T-cell (primary cell): Measurements from ENCODE around the gene TMEM209. TPM values are rescaled to one million over a fixed set of nuclear protein-coding genes. Genes with fewer than 3 reads are reported as not detected.

Experiments used
- ATAC-seq, 4 experiments: fragments of 200-7000 bp in 3 of 4; fragments of 150-1000 bp in 1 of 4; cut with Tn5 transposase; replicated peaks in 1 of 4; 1 replicate in 3 of 4; 2 replicates in 1 of 4; pipeline ENCODE4 v1.10.0; 2021; ENCODE audit warnings: moderate library complexity in 3 of 4, mild to moderate bottlenecking in 2 of 4, moderate number of reproducible peaks in 1 of 4
- CTCF ChIA-PET, 2 donors: fragments of 300-600 bp; sonication (Branson Sonifier 250); formaldehyde crosslinking; loops; one replicate each; lab custom pipeline; 2022; ENCODE audit warnings: antibody characterized with exemption in 2 of 2; lab: Charles Lee
- POLR2A ChIA-PET, 2 donors: fragments of 300-600 bp; sonication (Branson Sonifier 250); formaldehyde crosslinking; loops; one replicate each; lab custom pipeline; 2022; ENCODE audit warnings: antibody characterized with exemption in 2 of 2; lab: Charles Lee
- DNase-seq, 35 experiments: peaks; one replicate each; pipeline versions ENCODE4 v3.0.0 to v3.0.0-alpha.2; 2013 to 2023
- H3K27ac ChIP-seq: one replicate; pipeline ENCODE4 v1.5.1; 2013; ENCODE audit warnings: low read length
- H3K27me3 ChIP-seq, 2 experiments: replicated peaks in 1 of 2; 1 replicate in 1 of 2; 2 replicates in 1 of 2; pipeline versions ENCODE4 v1.6.1 to v1.7.0; 2013; ENCODE audit warnings: low read length in 1 of 2, mixed read lengths in 1 of 2; ENCODE audit not compliant: control insufficient read depth in 2 of 2, insufficient read depth in 2 of 2; ENCODE audit errors: extremely low read depth in 1 of 2
- H3K36me3 ChIP-seq, 2 donors: 1 replicate in 1 of 2; 2 replicates in 1 of 2; pipeline versions ENCODE4 v1.6.1 to v1.7.0; 2013; ENCODE audit warnings: low read length in 1 of 2; ENCODE audit not compliant: control insufficient read depth in 2 of 2, insufficient read depth in 1 of 2; ENCODE audit errors: extremely low read depth in 1 of 2
- H3K4me1 ChIP-seq, 2 experiments: 1 replicate in 1 of 2; 2 replicates in 1 of 2; pipeline versions ENCODE4 v1.6.1 to v1.7.0; 2013; ENCODE audit warnings: low read length in 2 of 2, mixed read lengths in 1 of 2; ENCODE audit not compliant: insufficient read depth in 2 of 2, control insufficient read depth in 1 of 2; ENCODE audit errors: extremely low read depth in 1 of 2
- H3K4me3 ChIP-seq, 2 donors: 1 replicate in 1 of 2; 2 replicates in 1 of 2; pipeline versions ENCODE4 v1.5.1 to v1.7.0; 2013; ENCODE audit warnings: mild to moderate bottlenecking in 2 of 2, low read length in 1 of 2, moderate library complexity in 1 of 2; ENCODE audit not compliant: control insufficient read depth in 1 of 2; ENCODE audit errors: extremely low read depth in 1 of 2
- H3K9me3 ChIP-seq: 2 replicates; pipeline ENCODE4 v1.7.0; 2013
- H3K27ac Mint-ChIP-seq, 2 donors: one replicate each; pipeline ENCODE4 v1.8.0; 2020 to 2021; ENCODE audit warnings: mild to moderate bottlenecking in 2 of 2, mixed read lengths in 2 of 2
- H3K27me3 Mint-ChIP-seq, 2 donors: one replicate each; pipeline ENCODE4 v1.8.0; 2021 to 2022; ENCODE audit warnings: mixed read lengths in 2 of 2
- H3K36me3 Mint-ChIP-seq: one replicate; pipeline ENCODE4 v1.8.0; 2021; ENCODE audit warnings: mixed read lengths
- H3K4me1 Mint-ChIP-seq, 3 donors: one replicate each; pipeline ENCODE4 v1.8.0; 2020 to 2022; ENCODE audit warnings: mixed read lengths in 3 of 3, mild to moderate bottlenecking in 1 of 3
- H3K4me3 Mint-ChIP-seq, 3 donors: one replicate each; pipeline ENCODE4 v1.8.0; 2020 to 2022; ENCODE audit warnings: mild to moderate bottlenecking in 3 of 3, mixed read lengths in 3 of 3, moderate library complexity in 3 of 3
- H3K9me3 Mint-ChIP-seq, 3 donors: one replicate each; pipeline ENCODE4 v1.8.0; 2020 to 2022; ENCODE audit warnings: mixed read lengths in 3 of 3
- WGBS: methylation state at CpG from one replicate; pipeline ENCODE4 v1.1.5; 2013; ENCODE audit warnings: missing lambda C conversion rate; ENCODE audit not compliant: insufficient coverage; 5-methylcytosine and 5-hydroxymethylcytosine counted together
- total RNA-seq, 35 experiments: library from RNA in 6 of 35; stranded (reverse) in 6 of 35; fragments of 120-200 nt in 1 of 35; gene quantifications; one replicate each; pipeline versions ENCODE4 v1.2.1 to v1.2.4 and lab custom pipeline; 2013 to 2026

TMEM209 gene
- total RNA-seq, 5 donors from 2014 or later (not counting 1 experiment from before 2014, with no cell fraction given): 21.4 to 31.0 (median 25.5) TPM

GRCh38 chr7:130174237-130174959 lies 30.8 kb downstream of the TMEM209 start:
- H3K9me3 Mint-ChIP-seq: no peaks in the 10 kb centered on the region
- no peak for ATAC-seq
- H3K4me3 Mint-ChIP-seq: no peak overlapping the region

GRCh38 chr7:130162196-130162595 lies 43.0 kb downstream of the TMEM209 start:
- H3K27ac ChIP-seq: no peak overlapping the region
- Mint-ChIP-seq H3K36me3 (peaks cover 62% of the 10 kb centered on the region), H3K27ac (no peak overlapping the region), H3K9me3 (peaks cover 3 to 9% (median 4%) of the 10 kb centered on the region in 3 donors), H3K4me3 (no peak overlapping the region), H3K4me1 (peaks cover 0 to 5% (median 0%) of the 10 kb centered on the region in 3 donors), H3K27me3 (no peaks in the 10 kb centered on the region)
- POLR2A ChIA-PET: no interaction called here
- H3K36me3 ChIP-seq: peaks cover 9 to 35% of the 10 kb centered on the region in 2 donors
- H3K4me1 ChIP-seq: no peaks in the 10 kb centered on the region
- H3K9me3 ChIP-seq: no peaks in the 10 kb centered on the region
- H3K27me3 ChIP-seq: no peaks in the 10 kb centered on the region
- peak in 1 of 35 experiments; percentile 7 for DNase-seq
- ATAC-seq: no peak
- WGBS: 93% methylated on average over 2 of the region's 5 CpGs
- no peak overlapping the region for H3K4me3 ChIP-seq
- CTCF ChIA-PET: no interaction called here

More at GRCh38 chr7:130174237-130174959, 30.8 kb downstream of the TMEM209 start:
- WGBS: no CpG with 5 or more reads among the region's 4 CpGs
- H3K36me3 ChIP-seq: peaks cover 8 to 52% of the 10 kb centered on the region in 2 donors
- H3K4me3 ChIP-seq: no peak overlapping the region
- ChIA-PET CTCF (interaction anchor here in 1 of 2 donors (0.6 kb wide), 1 partner anchor 197 kb away, joined by 3 read pairs; no protein-coding TSS in a partner anchor), POLR2A (interaction anchor here in 1 of 2 donors (1.0 kb wide), 1 partner anchor 10 kb away, joined by 4 read pairs; no protein-coding TSS in a partner anchor)
- no peaks in the 10 kb centered on the region for H3K4me1 ChIP-seq
- H3K9me3 ChIP-seq: no peaks in the 10 kb centered on the region
- no peak overlapping the region for H3K27ac ChIP-seq
- Mint-ChIP-seq H3K27ac (no peak overlapping the region), H3K4me1 (no peaks in the 10 kb centered on the region), H3K36me3 (peaks cover 48% of the 10 kb centered on the region), H3K27me3 (no peaks in the 10 kb centered on the region)
- no peak for DNase-seq
- H3K27me3 ChIP-seq: no peaks in the 10 kb centered on the region

GRCh38 chr7:130160455-130160854 lies 44.8 kb downstream of the TMEM209 start:
- Mint-ChIP-seq H3K36me3 (peaks cover 56% of the 10 kb centered on the region), H3K4me1 (peaks cover 0 to 5% (median 0%) of the 10 kb centered on the region in 3 donors), H3K27me3 (peaks cover 2 to 3% of the 10 kb centered on the region in 2 donors), H3K27ac (no peak overlapping the region), H3K9me3 (peaks cover 4 to 9% (median 5%) of the 10 kb centered on the region in 3 donors), H3K4me3 (no peak overlapping the region)
- Histone ChIP-seq H3K27me3 (peaks cover 0 to 7% of the 10 kb centered on the region in 2 experiments), H3K4me1 (no peaks in the 10 kb centered on the region), H3K9me3 (no peaks in the 10 kb centered on the region), H3K4me3 (no peak overlapping the region), H3K27ac (no peak overlapping the region), H3K36me3 (peaks cover 9 to 30% of the 10 kb centered on the region in 2 donors)
- ChIA-PET POLR2A (no interaction called here), CTCF (interaction anchor here (0.6 to 1.1 kb wide), 2 partner anchors 13 to 76 kb away, joined by 3 to 7 read pairs; no protein-coding TSS in a partner anchor)
- DNase-seq (no peak), ATAC-seq (no peak)
- 92% methylated on average over 6 of the region's 8 CpGs for WGBS

- Histone ChIP-seq H3K4me1 (no peaks in the 10 kb centered on the region), H3K27ac (no peak overlapping the region), H3K9me3 (no peaks in the 10 kb centered on the region), H3K36me3 (peaks cover 9 to 25% of the 10 kb centered on the region in 2 donors), H3K4me3 (no peak overlapping the region), H3K27me3 (peaks cover 0 to 11% of the 10 kb centered on the region in 2 experiments)
- H3K36me3 Mint-ChIP-seq: peaks cover 53% of the 10 kb centered on the region
- peaks cover 3 to 4% of the 10 kb centered on the region in 2 donors for H3K27me3 Mint-ChIP-seq
- H3K27ac Mint-ChIP-seq: no peak overlapping the region
- no peak for DNase-seq
- peaks cover 0 to 5% (median 0%) of the 10 kb centered on the region in 3 donors for H3K4me1 Mint-ChIP-seq
- CTCF ChIA-PET: interaction anchor here (0.6 to 1.1 kb wide), 2 partner anchors 13 to 75 kb away, joined by 3 to 7 read pairs; no protein-coding TSS in a partner anchor
- WGBS: 100% methylated on average over 2 of the region's 2 CpGs
- POLR2A ChIA-PET: no interaction called here
- ATAC-seq: no peak
- peaks cover 4 to 9% (median 5%) of the 10 kb centered on the region in 3 donors for H3K9me3 Mint-ChIP-seq
- H3K4me3 Mint-ChIP-seq: no peak overlapping the region
Measured at GRCh38 chr7:130160023-130160422, 45.2 kb downstream of the TMEM209 start.

- no peak for DNase-seq
- Histone ChIP-seq H3K36me3 (peaks cover 7 to 17% of the 10 kb centered on the region in 2 donors), H3K4me3 (no peak overlapping the region), H3K27me3 (peaks cover 0 to 28% of the 10 kb centered on the region in 2 experiments), H3K4me1 (peaks cover 0 to 11% of the 10 kb centered on the region in 2 experiments), H3K27ac (no peak overlapping the region), H3K9me3 (no peaks in the 10 kb centered on the region)
- Mint-ChIP-seq H3K27ac (no peak overlapping the region), H3K36me3 (peaks cover 36% of the 10 kb centered on the region), H3K9me3 (peaks cover 4 to 9% (median 5%) of the 10 kb centered on the region in 3 donors), H3K4me1 (no peaks in the 10 kb centered on the region), H3K4me3 (no peak overlapping the region), H3K27me3 (peaks cover 3 to 4% of the 10 kb centered on the region in 2 donors)
- ChIA-PET POLR2A (interaction anchor here (0.6 kb wide), 2 partner anchors 8 to 15 kb away, joined by 3 to 4 read pairs; no protein-coding TSS in a partner anchor), CTCF (no interaction called here)
- WGBS: 100% methylated on average over 4 of the region's 7 CpGs
- no peak for ATAC-seq
Measured at GRCh38 chr7:130157700-130158099, 47.5 kb downstream of the TMEM209 start.

GRCh38 chr7:130156140-130156539 lies 49.1 kb downstream of the TMEM209 start:
- Mint-ChIP-seq H3K27ac (no peak overlapping the region), H3K4me1 (no peaks in the 10 kb centered on the region), H3K36me3 (peaks cover 24% of the 10 kb centered on the region), H3K9me3 (peaks cover 4 to 9% (median 5%) of the 10 kb centered on the region in 3 donors), H3K27me3 (peaks cover 3 to 4% of the 10 kb centered on the region in 2 donors), H3K4me3 (no peak overlapping the region)
- no peak overlapping the region for H3K27ac ChIP-seq
- CTCF ChIA-PET: interaction anchor here in 1 of 2 donors (0.6 kb wide), 1 partner anchor 157 kb away, joined by 3 read pairs; no protein-coding TSS in a partner anchor
- peaks cover 0 to 37% of the 10 kb centered on the region in 2 experiments for H3K27me3 ChIP-seq
- H3K36me3 ChIP-seq: peaks cover 0 to 4% of the 10 kb centered on the region in 2 donors
- ATAC-seq (no peak), DNase-seq (no peak)
- H3K4me3 ChIP-seq: peak overlapping the region in 1 of 2 donors; percentile 25
- POLR2A ChIA-PET: interaction anchor here in 1 of 2 donors (0.5 kb wide), 1 partner anchor 1198 kb away, joined by 8 read pairs; no protein-coding TSS in a partner anchor
- H3K9me3 ChIP-seq: no peaks in the 10 kb centered on the region
- H3K4me1 ChIP-seq: peaks cover 0 to 14% of the 10 kb centered on the region in 2 experiments
- 97% methylated on average over 5 of the region's 7 CpGs for WGBS
